Measurements from ENCODE around the gene TBX5. TPM values are rescaled to one million over a fixed set of nuclear protein-coding genes. Genes with fewer than 3 reads are reported as not detected.

The TBX5 gene
- total RNA-seq, 1 donor from 2014 or later = 75.1 TPM

GRCh38 chr12:114415525-114415868, 9.6 kb upstream of the TBX5 start:
- H3K4me1 ChIP-seq = peaks cover 20% of the 10 kb centered on the region

GRCh38 chr12:114414866-114415524, 9.1 kb upstream of the TBX5 start:
- intact Hi-C loops (cut with micrococcal nuclease) = no loop called here
- Histone ChIP-seq H3K4me3 (no peak overlapping the region), H3K4me1 (peaks cover 24% of the 10 kb centered on the region), H3K27ac (replicated peaks) (peak overlapping the region; percentile 55), H3K27me3 (ENCODE audit: low read depth) (peaks cover 61% of the 10 kb centered on the region), H3K36me3 (no peaks in the 10 kb centered on the region), H3K9me3 (replicated peaks) (no peaks in the 10 kb centered on the region)
- TF ChIP-seq, protein P1, sequence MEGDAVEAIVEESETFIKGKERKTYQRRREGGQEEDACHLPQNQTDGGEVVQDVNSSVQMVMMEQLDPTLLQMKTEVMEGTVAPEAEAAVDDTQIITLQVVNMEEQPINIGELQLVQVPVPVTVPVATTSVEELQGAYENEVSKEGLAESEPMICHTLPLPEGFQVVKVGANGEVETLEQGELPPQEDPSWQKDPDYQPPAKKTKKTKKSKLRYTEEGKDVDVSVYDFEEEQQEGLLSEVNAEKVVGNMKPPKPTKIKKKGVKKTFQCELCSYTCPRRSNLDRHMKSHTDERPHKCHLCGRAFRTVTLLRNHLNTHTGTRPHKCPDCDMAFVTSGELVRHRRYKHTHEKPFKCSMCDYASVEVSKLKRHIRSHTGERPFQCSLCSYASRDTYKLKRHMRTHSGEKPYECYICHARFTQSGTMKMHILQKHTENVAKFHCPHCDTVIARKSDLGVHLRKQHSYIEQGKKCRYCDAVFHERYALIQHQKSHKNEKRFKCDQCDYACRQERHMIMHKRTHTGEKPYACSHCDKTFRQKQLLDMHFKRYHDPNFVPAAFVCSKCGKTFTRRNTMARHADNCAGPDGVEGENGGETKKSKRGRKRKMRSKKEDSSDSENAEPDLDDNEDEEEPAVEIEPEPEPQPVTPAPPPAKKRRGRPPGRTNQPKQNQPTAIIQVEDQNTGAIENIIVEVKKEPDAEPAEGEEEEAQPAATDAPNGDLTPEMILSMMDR (IDR thresholded peaks at IDR 0.05; ENCODE audit: borderline replicate concordance) = no peak
- DNase-seq = no peak

More at GRCh38 chr12:114415525-114415868, 9.6 kb upstream of the TBX5 start:
- TF ChIP-seq, protein P1 (IDR thresholded peaks at IDR 0.05; ENCODE audit: borderline replicate concordance) = no peak
- intact Hi-C loops (cut with micrococcal nuclease) = no loop called here
- no peak for DNase-seq
- H3K36me3 ChIP-seq = no peaks in the 10 kb centered on the region
- H3K9me3 ChIP-seq (replicated peaks) = no peaks in the 10 kb centered on the region
- peak overlapping the region; percentile 55 for H3K27ac ChIP-seq (replicated peaks)
- no peak overlapping the region for H3K4me3 ChIP-seq
- peaks cover 57% of the 10 kb centered on the region for H3K27me3 ChIP-seq (ENCODE audit: low read depth)

DNA sequence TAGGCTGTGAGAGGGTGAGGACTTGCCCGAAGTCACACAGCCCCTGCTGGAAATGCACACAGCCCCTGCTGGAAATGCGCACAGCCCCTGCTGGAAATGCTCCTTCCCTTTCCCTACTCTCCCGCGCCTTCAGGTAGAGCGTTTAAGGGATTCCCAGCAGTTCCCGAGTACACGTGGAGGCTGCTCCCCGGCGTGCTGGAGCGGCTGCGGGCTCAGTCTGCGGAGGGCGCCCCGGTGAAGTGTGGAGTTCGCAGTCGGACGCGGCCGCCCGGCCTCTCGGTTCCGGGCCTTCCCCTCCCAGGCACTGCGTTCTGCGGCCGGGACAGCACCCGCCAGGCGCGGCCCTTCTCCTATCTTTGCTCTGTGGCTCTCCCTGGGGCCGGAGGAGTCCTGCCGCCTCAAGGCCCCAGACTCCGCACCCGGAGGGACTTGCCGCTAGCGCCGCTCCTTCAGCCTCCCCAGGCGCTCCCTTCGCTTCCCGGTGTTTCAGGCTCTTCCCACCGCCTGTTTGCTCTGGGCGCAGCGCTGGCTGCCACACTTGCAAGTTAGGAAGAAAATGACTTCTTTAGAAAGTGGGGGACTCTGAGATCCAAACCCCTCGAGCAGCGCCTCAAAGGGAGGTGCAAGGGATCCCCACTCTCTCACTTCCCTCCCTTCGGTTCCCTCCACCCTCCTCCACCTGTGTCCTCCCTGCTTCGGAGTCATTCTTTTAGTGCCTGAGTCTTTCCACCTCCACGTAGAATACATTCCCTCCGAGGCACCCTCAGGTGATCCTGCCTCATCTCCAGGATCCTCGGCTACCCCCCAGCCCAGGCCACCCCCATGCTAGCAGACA, 8.3 kb upstream of the TBX5 start:
- peaks cover 69% of the 10 kb centered on the region for H3K27me3 ChIP-seq (ENCODE audit: low read depth)

GRCh38 chr12:114412825-114413749, 7.1 kb upstream of the TBX5 start:
- intact Hi-C loops (cut with micrococcal nuclease) = no loop called here

More for the DNA sequence above, 8.3 kb upstream of the TBX5 start:
- Histone ChIP-seq H3K36me3 (no peaks in the 10 kb centered on the region), H3K27ac (replicated peaks) (no peak overlapping the region), H3K9me3 (replicated peaks) (no peaks in the 10 kb centered on the region), H3K4me3 (no peak overlapping the region), H3K4me1 (peaks cover 28% of the 10 kb centered on the region)
- intact Hi-C loops (cut with micrococcal nuclease) = no loop called here
- TF ChIP-seq, protein P1 (IDR thresholded peaks at IDR 0.05; ENCODE audit: borderline replicate concordance) = no peak
- DNase-seq = no peak

More at GRCh38 chr12:114412825-114413749, 7.1 kb upstream of the TBX5 start:
- peaks cover 39% of the 10 kb centered on the region for H3K4me1 ChIP-seq
- H3K9me3 ChIP-seq (replicated peaks) = no peaks in the 10 kb centered on the region
- H3K27ac ChIP-seq (replicated peaks) = peak overlapping the region; percentile 20
- no peaks in the 10 kb centered on the region for H3K36me3 ChIP-seq
- DNase-seq = no peak
- H3K4me3 ChIP-seq = no peak overlapping the region
- TF ChIP-seq, protein P1 (IDR thresholded peaks at IDR 0.05; ENCODE audit: borderline replicate concordance) = no peak
- H3K27me3 ChIP-seq (ENCODE audit: low read depth) = peaks cover 76% of the 10 kb centered on the region
